Fibroblast of skin of left quadriceps (primary cell): Measurements from ENCODE around the gene KXD1.
A peak's percentile ranks its signal among the peaks of the same experiment; 100 is the strongest.
"Not testable (repeated sequence)": the region's sequence is repeated elsewhere in the genome, so short reads cannot be mapped to it uniquely, and the experiment has no call there.

ENCODE experiments used
- DNase-seq, 2 experiments: peaks; one replicate each; pipeline ENCODE4 v3.0.0-alpha.2; 2013; ENCODE audit warnings: low read depth in 2 of 2

Gene KXD1, protein sequence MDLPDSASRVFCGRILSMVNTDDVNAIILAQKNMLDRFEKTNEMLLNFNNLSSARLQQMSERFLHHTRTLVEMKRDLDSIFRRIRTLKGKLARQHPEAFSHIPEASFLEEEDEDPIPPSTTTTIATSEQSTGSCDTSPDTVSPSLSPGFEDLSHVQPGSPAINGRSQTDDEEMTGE

DNA sequence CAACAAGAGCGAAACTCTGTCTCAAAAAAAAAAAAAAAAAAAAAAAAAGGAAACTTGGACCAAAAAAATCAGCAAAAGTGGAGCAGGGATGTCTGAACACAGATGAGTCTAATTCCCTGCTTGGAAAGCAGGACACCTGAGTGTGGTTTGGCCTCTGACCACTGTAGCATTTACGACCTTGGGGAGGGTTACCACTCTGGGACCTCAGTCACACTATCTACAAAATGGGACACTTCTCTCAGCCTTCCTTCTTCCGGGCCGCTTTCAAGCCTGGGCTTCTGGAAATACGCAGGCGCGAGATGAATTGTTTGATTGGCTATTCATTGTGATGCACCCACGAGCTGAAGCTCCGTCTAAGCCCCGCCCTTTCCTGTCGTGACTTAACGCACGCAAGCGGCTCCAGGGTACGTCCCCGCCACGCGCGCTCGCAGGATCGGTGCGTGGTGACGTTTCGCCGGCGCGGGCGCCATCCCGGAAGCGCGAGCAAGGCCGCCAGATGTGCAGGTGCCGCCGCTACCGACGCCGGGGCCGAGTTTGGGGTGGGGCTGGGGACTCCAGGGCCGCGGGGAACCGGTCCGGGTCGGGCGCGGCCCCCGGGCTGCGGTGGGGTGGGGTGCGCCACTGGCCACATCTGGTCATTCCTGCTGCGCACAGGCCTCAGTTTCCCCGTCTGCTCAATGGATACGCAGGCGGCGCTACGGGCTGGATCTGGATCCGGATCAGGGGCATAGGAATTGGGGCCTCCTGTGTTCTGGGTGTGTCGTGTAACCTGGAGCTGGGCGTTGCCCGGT is at the start of gene KXD1:
Gene KXD1 (plus strand): TSS at position 460 of the 791 bp plus-strand sequence. CDS start 4,187 bp downstream, outside the sequence.
- peak; percentile 97 for DNase-seq

DNA sequence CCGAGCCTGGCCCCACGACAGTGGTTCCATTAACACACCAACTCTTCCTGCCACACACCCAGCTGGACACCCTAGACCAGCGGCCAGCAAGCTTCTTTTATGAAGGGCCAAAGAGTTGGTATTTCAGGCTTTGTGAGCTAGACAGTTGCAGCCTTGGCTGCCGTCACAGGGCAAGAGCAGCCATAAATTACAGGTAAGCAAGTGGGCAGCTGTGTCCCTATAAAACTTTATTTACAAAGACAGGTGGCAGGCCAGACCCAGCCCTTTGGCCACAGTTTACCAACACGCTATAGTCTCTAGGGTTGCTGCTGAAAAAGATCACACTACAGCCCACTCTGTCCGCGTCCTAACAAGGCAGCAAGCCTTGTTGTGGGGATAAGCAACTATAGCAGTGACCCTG is 49.1 kb upstream of the KXD1 start:
- no peak for DNase-seq

DNA sequence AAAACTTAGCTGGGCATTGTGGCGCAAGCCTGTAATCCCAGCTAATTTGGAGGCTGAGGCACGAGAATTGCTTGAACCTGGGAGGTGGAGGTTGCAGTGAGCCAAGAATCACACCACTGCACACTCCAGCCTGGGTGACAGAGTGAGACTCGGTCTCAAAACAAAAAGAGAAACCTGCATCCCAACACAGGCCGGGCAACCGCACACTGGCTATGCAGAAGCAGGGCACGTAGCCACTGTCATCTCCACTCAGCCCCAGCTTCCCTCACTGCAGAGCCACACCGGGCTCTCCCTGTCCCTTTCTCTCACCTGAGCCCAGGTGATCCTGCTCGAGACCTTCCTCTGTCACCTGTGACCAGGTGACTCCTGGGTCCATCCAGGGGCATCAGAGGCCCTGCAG is 47.5 kb upstream of the KXD1 start:
- no peak for DNase-seq

DNA sequence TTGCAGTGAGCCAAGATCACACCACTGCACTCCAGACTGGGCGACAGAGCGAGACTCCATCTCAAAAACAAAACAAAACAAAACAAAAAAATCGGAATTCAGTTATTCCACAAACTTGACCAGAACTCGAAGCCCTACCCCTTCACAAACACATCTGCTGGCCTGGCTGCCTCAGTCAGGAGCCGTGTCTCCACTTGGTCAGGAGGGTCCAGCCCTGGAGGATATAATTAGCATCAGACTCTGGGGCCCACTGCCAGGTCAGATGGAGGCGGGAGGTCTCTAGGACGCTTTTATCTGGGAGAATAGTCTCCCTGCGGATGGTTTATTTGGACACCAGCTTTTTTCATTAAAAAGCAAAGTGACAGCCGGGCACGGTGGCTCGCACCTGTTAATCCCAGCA is 43.8 kb upstream of the KXD1 start:
- no peak for DNase-seq

DNA sequence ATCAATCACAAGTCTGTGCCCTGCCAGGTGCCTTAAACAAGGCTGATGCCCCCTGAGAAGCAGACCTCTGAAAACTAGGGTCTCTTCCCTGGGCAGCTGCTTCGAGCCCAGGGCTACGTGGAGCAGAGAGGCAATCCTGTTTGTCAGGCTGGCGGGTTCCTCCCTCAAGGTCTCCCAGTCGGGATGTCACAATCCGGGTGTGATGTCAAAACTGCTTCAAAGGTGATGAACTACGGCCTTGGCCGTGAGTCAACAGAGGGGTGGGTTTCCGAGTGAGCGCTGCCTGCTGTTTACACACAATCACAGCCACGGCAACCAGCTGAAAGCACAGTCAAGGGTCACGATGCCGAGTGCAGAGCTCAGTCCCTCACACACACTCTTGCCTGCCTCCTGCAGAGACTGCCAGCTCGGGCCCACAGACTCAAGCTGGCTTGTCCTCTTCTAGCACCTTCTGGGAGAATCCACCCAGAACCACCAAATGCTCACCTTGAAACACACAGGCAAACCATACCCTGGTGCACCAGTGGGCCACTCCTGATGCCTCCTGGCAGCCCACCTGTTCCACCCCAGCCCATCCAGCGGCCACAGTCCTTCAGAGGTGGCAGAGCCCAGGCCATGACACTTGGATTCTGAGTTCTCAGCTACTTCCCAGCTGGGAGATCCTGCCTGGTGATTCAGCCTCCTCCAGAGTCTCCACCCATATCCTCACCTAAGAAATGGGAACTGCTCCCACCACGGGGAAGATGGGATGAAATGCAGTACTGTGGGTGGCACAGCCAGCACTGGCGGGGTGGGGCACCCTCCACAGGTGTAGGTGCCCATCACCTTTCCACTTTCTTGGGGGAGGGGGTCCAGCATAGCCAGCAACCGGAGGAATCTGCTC is 42.6 kb upstream of the KXD1 start:
- no peak for DNase-seq

DNA sequence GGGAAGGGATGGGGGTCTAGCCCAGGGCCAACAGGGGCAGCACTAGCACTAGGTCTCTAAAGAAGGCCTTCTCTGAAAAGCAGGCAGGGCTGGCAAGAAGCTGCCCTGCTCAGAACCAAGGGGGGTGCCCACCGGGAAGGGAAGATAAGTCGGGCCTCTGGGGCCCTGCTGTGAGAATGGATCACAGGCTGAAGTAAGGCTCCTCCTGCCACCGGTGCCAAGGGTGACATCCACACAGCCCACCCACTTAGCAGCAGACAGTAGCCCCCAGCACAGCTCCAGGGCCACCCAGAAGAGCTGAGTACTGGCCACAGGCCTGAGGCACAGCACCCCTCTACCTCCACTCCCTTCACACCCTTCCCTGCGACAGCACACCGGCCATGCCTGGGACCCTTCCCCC is 41.7 kb upstream of the KXD1 start:
- no peak for DNase-seq

DNA sequence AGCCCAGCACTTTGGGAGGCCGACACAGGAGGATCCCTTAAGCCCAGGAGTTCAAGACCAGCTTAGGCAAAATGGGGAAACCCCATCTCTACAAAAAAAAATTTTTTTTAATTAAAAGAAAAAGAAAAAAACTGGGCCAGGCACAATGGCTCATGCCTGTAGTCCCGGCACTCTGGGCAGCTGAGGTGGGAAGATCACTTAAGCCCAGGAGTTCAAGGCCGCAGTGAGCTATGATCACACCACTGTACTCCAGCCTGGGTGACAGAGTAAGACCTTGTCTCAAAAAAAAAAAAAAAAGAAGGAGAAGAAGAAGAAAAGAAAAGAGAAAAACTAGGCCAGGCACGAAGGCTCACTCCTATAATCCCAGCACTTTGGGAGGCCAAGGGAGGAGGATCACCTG is 40.1 kb upstream of the KXD1 start:
- DNase-seq = no peak

DNA sequence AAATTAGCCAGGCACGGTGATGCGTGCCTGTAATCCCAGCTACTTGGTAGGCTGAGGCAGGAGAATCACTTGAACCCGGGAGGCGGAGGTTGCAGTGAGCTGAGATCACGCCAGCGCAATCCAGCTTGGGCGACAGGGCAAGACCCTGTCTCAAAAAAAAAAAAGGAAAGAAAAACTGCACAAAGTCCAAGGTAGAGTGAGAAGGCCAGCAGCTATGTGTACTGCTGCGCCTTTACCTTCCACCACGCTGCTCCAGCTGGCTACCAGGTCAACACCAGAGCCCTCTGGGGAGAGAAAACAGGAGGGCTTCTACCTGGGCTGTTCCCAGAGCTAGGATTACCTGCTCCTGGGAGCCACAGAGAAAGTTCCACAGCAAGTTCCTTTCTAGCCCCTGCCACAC is 39.0 kb upstream of the KXD1 start:
- no peak for DNase-seq

DNA sequence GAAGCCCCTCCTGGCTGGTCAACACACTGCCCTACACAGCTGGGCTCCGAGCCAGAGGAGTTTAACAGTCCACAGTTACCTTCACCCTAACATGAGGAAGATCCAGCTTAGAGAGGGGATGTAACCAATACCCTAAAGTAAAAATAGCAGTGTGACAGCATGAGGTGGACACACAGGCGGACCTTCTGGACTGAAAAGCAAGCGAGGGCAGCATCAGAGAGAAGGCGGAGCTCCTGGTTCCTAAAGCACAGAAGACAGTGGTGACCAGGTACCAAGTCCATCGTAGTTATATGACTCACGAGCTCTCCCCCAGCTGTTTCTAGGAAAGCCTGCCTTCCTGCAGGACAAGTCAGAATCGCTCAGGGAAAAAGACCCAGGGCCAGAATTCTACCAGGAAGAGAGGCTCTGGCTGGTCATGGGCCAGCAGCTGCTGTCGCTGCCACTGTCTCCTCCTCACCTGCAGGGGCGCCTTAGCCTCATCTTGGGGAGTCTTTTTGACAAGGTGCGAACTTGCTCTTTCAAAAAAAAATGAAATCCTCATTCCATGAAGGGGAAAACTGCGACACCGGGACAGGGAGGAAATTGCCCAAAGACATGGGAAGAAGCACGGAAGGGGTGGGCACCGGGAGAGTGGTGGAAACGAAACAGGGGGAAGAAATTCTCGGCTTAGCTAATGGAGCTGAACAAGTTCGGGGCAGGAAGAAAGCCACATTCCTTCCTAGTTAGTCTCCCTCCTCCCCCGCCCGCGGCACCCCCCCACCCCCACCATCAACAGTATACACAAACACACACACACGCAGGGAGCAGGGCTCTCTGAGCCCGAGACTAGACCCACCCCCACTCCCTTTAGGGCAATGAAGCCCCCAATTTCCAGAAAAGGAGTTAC is 37.5 kb upstream of the KXD1 start:
- peak; percentile 46 to 51 for DNase-seq

DNA sequence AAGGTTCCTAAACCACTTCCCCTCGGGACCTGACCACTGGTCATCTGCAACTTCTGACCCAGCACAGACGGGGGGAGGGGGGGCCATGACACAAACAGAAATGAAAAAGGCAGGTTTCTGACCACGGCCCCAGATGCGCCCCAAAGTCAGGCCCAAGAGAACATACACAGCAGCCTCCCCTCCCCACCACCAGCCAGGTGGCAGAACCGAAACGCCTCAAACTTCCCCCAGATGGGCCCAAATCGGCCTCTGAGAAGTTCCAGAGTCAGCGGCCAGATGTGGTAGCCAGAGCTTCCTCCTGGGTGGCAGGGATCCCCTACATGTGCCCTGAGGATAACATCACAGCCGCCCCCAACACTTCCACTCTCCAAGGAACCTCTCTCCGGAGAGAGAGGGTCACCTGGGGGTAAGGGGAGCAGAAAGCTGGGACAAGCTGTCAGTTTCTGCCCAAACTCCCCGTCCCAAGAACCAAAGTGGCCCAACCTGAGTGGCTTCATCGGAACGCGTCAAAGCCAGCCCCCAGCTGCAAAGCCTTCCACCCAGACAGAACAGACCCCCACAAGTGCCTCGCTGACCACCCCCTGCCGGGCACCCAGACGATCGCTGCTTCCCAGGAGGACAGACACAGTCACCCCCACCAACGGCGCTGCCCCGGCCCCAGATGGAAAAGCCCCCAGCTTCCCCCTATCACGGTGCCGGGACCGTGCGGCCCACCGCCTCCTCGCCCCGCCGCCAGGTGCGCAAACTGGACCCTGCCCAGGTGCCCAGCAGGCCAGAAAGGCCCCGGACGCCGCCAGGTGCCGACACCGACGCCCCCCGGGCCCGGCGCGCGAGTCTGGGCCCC is 36.6 kb upstream of the KXD1 start:
- no peak for DNase-seq

DNA sequence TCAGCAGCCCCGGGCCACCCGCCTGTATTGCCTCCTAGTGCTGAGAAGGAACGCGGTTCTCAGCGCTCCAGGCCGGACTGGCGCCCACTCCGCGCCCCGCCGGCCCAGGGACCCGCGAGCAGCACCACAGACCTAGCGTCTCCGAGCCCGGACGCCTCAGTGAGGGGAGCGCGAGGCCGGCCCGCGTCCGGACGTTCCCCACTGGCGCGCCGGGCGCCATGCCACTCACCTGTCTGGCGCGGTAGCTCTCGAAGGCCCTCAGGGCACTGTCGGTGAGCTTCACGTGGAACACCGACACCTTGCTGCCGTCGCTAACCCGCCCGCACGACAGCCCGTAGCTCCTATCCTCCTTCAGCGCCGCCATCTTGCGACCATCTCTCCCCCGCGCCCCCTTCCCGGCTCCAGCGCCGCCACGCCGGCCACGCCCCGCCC is 36.0 kb upstream of the KXD1 start, which contains the start of gene ELL:
Gene ELL (minus strand): TSS at position 379 of the 432 bp plus-strand sequence. CDS start 15 bp downstream, at position 364.
- no peak for DNase-seq

DNA sequence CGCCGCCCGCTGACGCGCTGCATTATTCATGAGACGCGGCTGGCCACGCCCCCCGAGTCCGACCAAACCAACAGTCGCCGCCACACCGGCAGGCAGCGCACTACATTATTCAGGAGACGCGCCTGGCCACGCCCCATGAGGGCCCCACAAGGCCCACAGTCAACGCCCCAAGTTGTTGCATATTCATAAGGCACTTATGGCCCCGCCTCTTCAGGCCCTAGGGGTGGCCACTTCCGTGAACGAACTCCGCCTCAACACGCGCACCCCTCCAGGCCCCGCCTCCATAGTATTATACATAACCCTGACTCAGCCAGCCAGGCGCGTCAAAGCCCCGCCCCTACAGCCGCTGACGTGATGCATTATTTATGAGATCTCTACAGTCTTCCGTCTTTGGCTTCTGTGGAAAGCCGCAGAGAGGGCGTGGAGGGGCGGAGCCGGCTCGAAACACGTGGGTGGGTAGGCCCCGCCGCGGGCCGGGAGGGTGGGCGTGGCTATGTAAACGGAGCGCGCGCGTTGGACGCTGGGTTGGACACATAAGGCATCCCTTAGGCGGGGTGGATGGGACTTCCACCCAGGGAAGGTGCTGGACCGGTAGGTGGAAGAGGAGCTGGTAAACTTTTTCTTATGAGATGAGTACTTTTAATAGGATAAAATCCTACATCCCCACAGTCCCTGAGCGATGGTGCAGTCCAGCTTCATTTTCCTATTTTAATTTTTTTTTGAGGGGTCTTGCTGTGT is 35.4 kb upstream of the KXD1 start:
- peak; percentile 100 for DNase-seq

DNA sequence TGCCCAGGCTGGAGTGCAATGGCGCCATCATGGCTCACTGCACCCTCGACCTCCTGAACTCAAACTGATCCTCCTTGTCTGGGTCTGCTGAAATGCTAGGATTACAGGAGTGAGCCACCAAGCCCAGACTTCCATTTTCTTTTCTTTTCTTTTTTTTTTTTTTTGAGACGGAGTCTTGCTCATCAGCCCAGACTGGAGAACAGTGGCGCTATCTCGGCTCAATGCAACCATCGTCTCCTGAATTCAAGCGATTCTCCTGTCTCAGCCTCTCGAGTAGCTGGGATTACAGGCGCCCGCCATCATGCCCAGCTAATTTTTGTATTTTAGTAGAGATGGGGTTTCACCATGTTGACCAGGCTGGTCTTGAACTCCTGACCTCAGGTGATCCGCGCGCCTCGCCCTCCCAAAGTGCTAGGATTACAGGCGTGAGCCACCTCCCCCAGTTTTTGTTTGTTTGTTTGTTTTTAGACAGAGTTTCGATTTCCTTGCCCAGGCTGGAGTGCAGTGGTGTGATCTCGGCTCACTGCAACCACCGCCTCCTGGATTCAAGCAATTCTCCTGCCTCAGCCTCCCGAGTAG is 34.7 kb upstream of the KXD1 start:
- DNase-seq = not testable (repeated sequence)

DNA sequence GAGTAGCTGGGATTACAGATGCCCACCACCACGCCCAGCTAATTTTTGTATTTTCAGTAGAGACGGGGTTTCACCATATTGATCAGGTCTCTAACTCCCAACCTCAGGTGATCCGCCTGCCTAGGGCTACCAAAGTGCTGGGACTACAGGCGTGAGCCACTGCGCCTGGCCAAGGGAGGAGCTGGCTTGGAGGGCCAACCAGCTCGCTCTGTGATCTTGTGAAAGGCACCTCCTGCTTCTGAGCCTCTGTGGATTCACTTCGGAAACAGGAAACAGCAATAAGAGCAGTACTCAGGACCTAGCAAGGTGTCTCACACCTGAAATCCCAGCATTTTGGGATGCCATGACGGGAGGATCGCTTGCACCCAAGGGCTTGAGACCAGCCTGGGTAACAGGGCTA is 33.8 kb upstream of the KXD1 start:
- no peak for DNase-seq

DNA sequence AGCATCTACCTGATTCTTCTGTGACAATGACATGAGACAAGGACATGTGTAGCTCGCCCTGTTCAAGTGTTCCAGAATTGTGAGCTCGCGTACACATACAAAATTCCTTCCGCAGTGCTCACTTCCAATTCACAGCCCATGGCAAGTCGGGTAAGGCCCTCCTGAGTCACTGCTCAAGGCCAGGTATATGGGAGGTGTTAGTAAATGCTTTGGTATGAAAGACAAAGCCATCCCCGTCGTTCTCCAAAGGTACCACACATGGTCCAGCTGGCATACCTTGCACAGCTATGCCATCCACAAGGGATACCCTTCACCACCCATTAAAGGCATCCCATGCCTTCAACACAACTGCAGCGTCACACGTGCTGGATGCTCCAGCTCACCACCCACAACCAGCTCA is 31.4 kb upstream of the KXD1 start:
- no peak for DNase-seq

DNA sequence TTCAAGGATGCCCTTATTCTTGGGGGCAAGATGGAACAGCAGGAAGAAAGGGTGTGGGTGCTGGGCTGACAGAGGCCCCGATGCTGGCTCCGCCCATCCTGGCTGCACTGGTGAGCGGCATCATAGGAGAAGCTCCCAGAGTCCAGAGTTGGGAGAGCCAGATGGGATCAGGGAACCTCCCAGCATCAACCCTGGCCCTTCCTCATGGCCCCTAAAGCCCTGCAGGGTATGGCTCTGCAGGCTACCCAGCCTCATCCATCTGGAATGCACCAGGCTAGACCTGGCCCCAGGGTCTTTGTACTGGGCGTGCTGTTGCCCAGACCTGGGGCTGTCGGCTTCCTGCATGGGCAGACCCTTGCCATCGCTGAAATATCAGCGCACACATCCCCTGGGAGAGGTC is 27.9 kb upstream of the KXD1 start:
- DNase-seq = no peak

DNA sequence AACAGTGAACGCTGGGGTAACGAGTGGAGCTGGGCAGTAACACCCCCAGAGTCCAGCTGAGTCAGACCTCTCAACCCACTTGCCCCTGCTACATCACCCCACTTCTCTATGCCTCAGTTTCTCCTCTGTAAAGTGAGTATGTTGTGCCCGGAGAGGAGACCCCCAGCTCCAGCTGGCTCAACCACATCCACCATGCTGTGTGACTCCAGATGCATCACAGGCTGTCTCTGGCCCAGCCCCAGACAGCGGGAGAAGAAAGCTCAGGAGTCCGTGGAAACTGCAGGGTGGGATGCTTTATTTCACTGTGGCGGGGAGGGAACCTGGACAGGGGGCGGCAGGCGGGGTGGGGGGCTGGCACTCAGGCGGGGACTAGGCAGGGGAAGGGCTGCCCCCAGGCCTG is 26.2 kb upstream of the KXD1 start:
- DNase-seq = no peak

DNA sequence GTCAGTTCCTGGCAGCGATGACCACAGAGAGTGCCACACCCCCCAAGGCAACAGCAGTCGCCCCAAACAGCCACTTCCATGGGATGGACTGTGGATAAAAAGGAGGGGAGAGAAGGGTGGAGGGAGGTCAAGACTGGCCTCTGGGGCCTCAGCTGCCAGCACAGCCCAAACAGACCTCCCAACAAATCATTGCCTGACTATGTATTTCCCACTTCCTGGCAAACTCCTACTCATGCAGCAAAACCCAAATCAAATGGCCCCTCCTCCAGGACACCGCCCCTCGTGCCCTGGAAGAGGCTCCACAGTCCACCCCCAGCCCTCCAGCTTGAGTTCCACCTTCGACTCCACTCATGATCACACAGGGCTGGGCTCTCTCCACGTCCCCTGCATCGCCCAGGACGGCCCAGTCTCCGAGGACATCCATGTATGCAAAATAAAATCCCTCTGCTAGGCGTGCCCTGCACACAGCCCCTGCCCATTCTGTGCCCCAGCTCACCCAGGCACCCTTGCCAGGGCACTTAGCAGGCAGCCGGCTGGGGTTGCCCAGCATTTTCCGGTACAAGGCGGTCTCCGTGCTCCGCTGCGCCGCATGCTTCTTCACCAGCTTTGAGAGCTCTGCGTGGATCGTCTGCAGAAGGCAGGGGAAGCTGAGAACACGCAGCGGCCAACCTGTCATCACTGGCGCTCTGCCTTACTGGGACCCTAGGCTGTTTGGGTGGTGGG is 25.3 kb upstream of the KXD1 start:
- no peak for DNase-seq

DNA sequence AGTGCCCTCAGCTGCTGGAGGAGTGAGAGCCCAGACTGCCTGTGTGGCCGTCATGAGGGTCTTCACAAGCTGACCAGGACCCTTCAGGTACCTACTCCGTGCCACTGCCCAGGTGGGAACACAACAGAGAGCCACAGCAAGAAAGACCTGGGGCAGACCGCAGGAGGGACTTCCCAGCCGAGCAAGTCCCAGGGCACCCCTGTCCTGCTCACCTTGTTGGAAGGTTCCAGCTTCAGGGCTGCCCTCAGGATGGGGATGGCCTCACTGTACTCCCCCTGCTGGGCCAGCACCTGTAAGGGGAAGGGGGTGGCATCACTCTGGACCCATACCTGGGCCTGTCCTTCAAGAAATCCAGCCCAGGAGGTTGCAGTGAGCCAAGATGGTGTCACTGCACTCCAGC is 24.6 kb upstream of the KXD1 start:
- no peak for DNase-seq
